PC-9 (cell line): ENCODE measurements around the gene ACAD10.

Source experiments
- EZH2 ChIP-seq: fragments of 200-600 bp; sonication (generic); IDR thresholded peaks from 2 replicates; pipeline ENCODE4 v1.8.0; 2017; ENCODE audit warnings: antibody characterized with exemption, low read depth
- TF ChIP-seq, protein P1 (sequence below): fragments of 200-600 bp; sonication (generic); conservative IDR thresholded peaks from 2 replicates; pipeline ENCODE4 v1.6.1; 2017; ENCODE audit warnings: mixed run types, antibody characterized with exemption, mild to moderate bottlenecking, moderate library complexity

DNA sequence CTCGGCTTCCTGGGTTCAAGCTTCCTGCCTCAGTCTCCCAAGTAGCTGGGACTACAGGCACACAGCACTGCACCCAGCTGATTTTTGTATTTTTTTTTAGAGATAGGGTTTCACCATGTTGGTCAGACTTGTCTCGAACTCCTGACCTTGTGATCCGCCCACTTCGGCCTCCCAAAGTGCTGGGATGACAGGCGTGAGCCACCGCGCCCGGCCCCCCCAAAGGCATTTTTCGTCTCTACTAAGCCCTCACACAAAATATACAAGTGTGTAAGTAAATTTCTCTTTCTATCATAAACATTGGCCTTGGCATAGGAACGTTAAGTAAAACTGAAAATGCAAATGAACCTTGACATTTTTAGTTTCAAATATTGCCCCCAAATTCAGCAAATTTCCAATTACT, 2.1 kb downstream of the ACAD10 start:
- TF ChIP-seq, protein P1, sequence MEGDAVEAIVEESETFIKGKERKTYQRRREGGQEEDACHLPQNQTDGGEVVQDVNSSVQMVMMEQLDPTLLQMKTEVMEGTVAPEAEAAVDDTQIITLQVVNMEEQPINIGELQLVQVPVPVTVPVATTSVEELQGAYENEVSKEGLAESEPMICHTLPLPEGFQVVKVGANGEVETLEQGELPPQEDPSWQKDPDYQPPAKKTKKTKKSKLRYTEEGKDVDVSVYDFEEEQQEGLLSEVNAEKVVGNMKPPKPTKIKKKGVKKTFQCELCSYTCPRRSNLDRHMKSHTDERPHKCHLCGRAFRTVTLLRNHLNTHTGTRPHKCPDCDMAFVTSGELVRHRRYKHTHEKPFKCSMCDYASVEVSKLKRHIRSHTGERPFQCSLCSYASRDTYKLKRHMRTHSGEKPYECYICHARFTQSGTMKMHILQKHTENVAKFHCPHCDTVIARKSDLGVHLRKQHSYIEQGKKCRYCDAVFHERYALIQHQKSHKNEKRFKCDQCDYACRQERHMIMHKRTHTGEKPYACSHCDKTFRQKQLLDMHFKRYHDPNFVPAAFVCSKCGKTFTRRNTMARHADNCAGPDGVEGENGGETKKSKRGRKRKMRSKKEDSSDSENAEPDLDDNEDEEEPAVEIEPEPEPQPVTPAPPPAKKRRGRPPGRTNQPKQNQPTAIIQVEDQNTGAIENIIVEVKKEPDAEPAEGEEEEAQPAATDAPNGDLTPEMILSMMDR, result no peak
- TF ChIP-seq EZH2, result no peak
